ENCODE results near the gene PDE11A.

PDE11A gene

GRCh38 chr2:177712462-177712861 is 360.1 kb downstream of the PDE11A start:
- in situ Hi-C loops (cut with MboI; ENCODE audit: low pct_unique_long_range_greater_than_20kb, low sequenced_read_pairs, unreplicated experiment): loop anchor here (25.0 kb wide), 1 partner anchor 550 kb away; no protein-coding TSS in a partner anchor
- no peak for DNase-seq (ENCODE audit: low spot score)
- TF ChIP-seq, protein P1, sequence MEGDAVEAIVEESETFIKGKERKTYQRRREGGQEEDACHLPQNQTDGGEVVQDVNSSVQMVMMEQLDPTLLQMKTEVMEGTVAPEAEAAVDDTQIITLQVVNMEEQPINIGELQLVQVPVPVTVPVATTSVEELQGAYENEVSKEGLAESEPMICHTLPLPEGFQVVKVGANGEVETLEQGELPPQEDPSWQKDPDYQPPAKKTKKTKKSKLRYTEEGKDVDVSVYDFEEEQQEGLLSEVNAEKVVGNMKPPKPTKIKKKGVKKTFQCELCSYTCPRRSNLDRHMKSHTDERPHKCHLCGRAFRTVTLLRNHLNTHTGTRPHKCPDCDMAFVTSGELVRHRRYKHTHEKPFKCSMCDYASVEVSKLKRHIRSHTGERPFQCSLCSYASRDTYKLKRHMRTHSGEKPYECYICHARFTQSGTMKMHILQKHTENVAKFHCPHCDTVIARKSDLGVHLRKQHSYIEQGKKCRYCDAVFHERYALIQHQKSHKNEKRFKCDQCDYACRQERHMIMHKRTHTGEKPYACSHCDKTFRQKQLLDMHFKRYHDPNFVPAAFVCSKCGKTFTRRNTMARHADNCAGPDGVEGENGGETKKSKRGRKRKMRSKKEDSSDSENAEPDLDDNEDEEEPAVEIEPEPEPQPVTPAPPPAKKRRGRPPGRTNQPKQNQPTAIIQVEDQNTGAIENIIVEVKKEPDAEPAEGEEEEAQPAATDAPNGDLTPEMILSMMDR (IDR thresholded peaks at IDR 0.05; ENCODE audit: extremely low read depth, insufficient read depth, missing control alignments): no peak

DNA sequence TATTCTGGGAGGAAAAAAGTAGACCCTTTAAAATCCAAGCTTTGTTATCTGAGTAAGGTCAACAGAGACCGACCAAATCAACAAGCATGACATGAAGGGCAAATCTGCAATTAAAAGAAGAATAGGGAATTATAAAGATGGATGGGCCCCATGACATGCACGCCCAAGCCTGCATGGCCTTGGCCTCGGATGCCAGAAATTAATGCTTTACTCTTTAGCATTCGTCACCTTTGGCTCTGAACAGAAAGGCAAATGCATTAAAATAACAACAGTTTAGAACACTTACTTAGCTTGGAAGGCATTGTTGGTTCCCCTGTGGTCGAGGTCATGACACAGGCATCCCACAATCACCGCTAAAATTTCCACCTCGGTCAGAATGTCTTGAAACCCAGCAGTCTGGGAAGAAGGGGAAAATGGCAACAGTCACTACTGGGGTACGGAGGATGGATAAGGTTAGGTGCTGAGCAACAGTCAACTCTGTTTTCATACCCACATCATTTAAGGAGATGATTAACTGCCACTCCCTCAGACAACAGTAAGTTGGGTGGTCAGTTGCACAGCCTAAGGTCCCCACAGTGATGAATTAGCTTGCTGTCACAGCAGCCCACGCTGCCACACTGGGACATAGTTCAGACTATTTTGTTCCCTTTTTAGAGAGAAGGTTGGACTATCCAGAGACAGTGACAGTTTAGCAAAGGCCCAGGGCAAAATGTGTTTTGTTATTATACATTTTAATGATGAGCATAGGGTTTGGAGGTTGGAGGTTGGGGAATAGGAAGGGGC is 360.9 kb downstream of the PDE11A start:
- in situ Hi-C loops (cut with MboI; ENCODE audit: low pct_unique_long_range_greater_than_20kb, low sequenced_read_pairs, unreplicated experiment): loop anchor here (25.0 kb wide), 1 partner anchor 549 kb away; no protein-coding TSS in a partner anchor
- TF ChIP-seq, protein P1 (IDR thresholded peaks at IDR 0.05; ENCODE audit: extremely low read depth, insufficient read depth, missing control alignments): no peak
- DNase-seq (ENCODE audit: low spot score): no peak

GRCh38 chr2:177710889-177711288 is 361.7 kb downstream of the PDE11A start:
- TF ChIP-seq, protein P1 (IDR thresholded peaks at IDR 0.05; ENCODE audit: extremely low read depth, insufficient read depth, missing control alignments): no peak
- in situ Hi-C loops (cut with MboI; ENCODE audit: low pct_unique_long_range_greater_than_20kb, low sequenced_read_pairs, unreplicated experiment): loop anchor here (25.0 kb wide), 1 partner anchor 549 kb away; no protein-coding TSS in a partner anchor
- DNase-seq (ENCODE audit: low spot score): no peak

DNA sequence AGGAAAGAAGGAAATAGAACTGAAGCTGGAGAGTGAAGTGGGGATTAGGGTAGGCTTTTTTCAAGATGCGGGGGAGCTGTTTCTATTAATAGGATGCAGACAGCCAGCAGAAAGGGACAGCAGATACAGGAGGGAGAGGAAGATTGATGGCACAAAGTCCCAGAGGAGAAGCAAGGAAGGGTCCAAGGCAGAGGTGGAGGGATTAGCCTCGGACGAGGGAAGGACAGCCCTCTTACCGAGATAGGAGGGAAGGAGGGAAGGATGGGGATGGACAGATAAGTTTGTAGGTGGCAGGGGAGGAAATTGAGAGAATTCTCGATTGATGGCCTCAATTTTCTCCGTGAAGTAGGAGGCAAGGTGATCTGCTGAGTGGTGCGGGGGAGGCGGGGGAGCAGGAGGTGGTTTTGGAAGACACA is 362.6 kb downstream of the PDE11A start:
- TF ChIP-seq, protein P1 (IDR thresholded peaks at IDR 0.05; ENCODE audit: extremely low read depth, insufficient read depth, missing control alignments): no peak
- in situ Hi-C loops (cut with MboI; ENCODE audit: low pct_unique_long_range_greater_than_20kb, low sequenced_read_pairs, unreplicated experiment): loop anchor here (25.0 kb wide), 1 partner anchor 548 kb away; no protein-coding TSS in a partner anchor
- no peak for DNase-seq (ENCODE audit: low spot score)

DNA sequence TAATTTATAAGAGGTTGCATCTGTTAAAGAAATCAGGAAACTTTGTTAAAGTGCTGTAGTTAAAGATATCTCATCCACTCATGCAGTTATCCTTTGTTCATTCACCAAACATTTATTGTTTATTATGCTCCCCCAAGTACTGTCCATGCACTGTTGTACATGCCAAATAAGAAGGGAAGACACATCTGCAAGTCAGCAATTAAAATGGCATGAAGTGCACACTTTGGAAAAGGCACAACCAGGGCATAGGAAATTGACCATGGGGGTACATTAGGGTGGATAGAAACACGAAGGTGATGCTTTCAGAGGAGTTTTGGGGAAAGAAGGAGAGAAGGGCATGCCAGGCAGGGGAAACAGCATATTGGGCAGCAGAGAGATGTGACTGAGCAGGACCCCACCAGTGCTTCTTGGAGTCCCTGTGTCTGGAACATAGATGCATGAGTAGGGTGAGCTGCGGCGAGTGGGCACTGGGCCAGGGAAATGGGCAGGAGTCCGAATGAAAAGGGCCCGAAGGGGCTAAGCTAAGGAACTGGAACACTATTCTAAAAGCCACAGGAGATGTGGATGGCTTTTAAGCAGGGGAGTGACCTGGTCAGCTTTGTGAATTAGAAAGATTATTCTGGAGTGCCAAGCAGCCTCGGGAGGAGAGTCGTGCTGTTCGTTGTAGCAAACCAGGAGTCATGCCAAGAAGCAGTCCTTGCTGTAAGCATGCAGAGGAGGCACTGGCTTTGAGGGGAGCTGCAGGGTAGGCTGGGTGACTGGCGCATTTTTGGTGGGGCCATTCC is 363.7 kb downstream of the PDE11A start:
- TF ChIP-seq, protein P1 (IDR thresholded peaks at IDR 0.05; ENCODE audit: extremely low read depth, insufficient read depth, missing control alignments): no peak
- in situ Hi-C loops (cut with MboI; ENCODE audit: low pct_unique_long_range_greater_than_20kb, low sequenced_read_pairs, unreplicated experiment): loop anchor here (25.0 kb wide), 1 partner anchor 547 kb away; no protein-coding TSS in a partner anchor
- DNase-seq (ENCODE audit: low spot score): no peak

- DNase-seq (ENCODE audit: low spot score): no peak
- TF ChIP-seq, protein P1 (IDR thresholded peaks at IDR 0.05; ENCODE audit: extremely low read depth, insufficient read depth, missing control alignments): no peak
- in situ Hi-C loops (cut with MboI; ENCODE audit: low pct_unique_long_range_greater_than_20kb, low sequenced_read_pairs, unreplicated experiment): loop anchor here (25.0 kb wide), 1 partner anchor 546 kb away; no protein-coding TSS in a partner anchor
These were observed 364.5 kb downstream of the PDE11A start for GRCh38 chr2:177708106-177708505.

Measured in GM13977 (cell line).